Measurements from ENCODE around the gene ZNF213. TPM values are rescaled to one million over a fixed set of nuclear protein-coding genes. Genes with fewer than 3 reads are reported as not detected.

ZNF213 gene
- total RNA-seq, 1 donor from 2014 or later, result 13.4 TPM

- TF ChIP-seq, protein P1, sequence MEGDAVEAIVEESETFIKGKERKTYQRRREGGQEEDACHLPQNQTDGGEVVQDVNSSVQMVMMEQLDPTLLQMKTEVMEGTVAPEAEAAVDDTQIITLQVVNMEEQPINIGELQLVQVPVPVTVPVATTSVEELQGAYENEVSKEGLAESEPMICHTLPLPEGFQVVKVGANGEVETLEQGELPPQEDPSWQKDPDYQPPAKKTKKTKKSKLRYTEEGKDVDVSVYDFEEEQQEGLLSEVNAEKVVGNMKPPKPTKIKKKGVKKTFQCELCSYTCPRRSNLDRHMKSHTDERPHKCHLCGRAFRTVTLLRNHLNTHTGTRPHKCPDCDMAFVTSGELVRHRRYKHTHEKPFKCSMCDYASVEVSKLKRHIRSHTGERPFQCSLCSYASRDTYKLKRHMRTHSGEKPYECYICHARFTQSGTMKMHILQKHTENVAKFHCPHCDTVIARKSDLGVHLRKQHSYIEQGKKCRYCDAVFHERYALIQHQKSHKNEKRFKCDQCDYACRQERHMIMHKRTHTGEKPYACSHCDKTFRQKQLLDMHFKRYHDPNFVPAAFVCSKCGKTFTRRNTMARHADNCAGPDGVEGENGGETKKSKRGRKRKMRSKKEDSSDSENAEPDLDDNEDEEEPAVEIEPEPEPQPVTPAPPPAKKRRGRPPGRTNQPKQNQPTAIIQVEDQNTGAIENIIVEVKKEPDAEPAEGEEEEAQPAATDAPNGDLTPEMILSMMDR (IDR thresholded peaks at IDR 0.05), result peak; percentile 27
- Mint-ChIP-seq H3K4me1 (ENCODE audit: unreplicated experiment) (peaks cover 18% of the 10 kb centered on the region), H3K27me3 (ENCODE audit: unreplicated experiment) (no peaks in the 10 kb centered on the region), H3K27ac (ENCODE audit: unreplicated experiment) (peak overlapping the region; percentile 95), H3K36me3 (ENCODE audit: unreplicated experiment) (no peaks in the 10 kb centered on the region), H3K4me3 (ENCODE audit: unreplicated experiment) (peak overlapping the region; percentile 95), H3K9me3 (ENCODE audit: unreplicated experiment) (no peaks in the 10 kb centered on the region)
- DNase-seq (ENCODE audit: extremely low spot score, unreplicated experiment), result peak; percentile 98
Measured at GRCh38 chr16:3123986-3124886, 10.6 kb upstream of the ZNF213 start.

DNA sequence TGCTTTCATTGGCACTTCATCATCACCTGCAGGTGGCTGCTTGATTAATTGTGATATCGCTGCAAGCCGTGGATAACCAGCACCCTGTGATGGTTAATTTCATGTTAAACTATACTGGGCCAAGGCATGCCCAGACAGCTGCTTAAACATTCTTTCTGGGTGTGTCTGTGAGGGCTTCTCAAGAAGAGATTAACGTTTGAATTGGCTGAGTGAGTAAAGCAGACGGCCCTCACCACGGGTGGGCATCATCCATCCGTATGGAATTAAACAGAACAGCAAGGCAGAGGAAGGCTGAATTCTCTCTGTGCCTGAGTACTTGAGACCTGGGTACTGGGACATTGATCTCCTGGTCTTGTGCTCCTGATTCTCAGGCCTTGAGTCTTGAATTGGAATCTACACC, 7.1 kb upstream of the ZNF213 start:
- H3K4me3 Mint-ChIP-seq (ENCODE audit: unreplicated experiment), result no peak overlapping the region
- peaks cover 6% of the 10 kb centered on the region for H3K36me3 Mint-ChIP-seq (ENCODE audit: unreplicated experiment)
- no peaks in the 10 kb centered on the region for H3K27me3 Mint-ChIP-seq (ENCODE audit: unreplicated experiment)
- no peaks in the 10 kb centered on the region for H3K9me3 Mint-ChIP-seq (ENCODE audit: unreplicated experiment)
- peaks cover 28% of the 10 kb centered on the region for H3K4me1 Mint-ChIP-seq (ENCODE audit: unreplicated experiment)
- no peak overlapping the region for H3K27ac Mint-ChIP-seq (ENCODE audit: unreplicated experiment)
- DNase-seq (ENCODE audit: extremely low spot score, unreplicated experiment), result no peak
- TF ChIP-seq, protein P1 (IDR thresholded peaks at IDR 0.05), result no peak

GRCh38 chr16:3129137-3130131, 5.4 kb upstream of the ZNF213 start:
- Mint-ChIP-seq H3K4me3 (ENCODE audit: unreplicated experiment) (peak overlapping the region; percentile 51), H3K9me3 (ENCODE audit: unreplicated experiment) (no peaks in the 10 kb centered on the region), H3K27ac (ENCODE audit: unreplicated experiment) (peak overlapping the region; percentile 79), H3K27me3 (ENCODE audit: unreplicated experiment) (no peaks in the 10 kb centered on the region), H3K4me1 (ENCODE audit: unreplicated experiment) (peaks cover 33% of the 10 kb centered on the region), H3K36me3 (ENCODE audit: unreplicated experiment) (peaks cover 6% of the 10 kb centered on the region)
- TF ChIP-seq, protein P1 (IDR thresholded peaks at IDR 0.05), result peak; percentile 87
- no peak for DNase-seq (ENCODE audit: extremely low spot score, unreplicated experiment)

GRCh38 chr16:3131755-3132377, 3.0 kb upstream of the ZNF213 start:
- Mint-ChIP-seq H3K4me1 (ENCODE audit: unreplicated experiment) (peaks cover 33% of the 10 kb centered on the region), H3K27me3 (ENCODE audit: unreplicated experiment) (no peaks in the 10 kb centered on the region), H3K9me3 (ENCODE audit: unreplicated experiment) (no peaks in the 10 kb centered on the region), H3K36me3 (ENCODE audit: unreplicated experiment) (peaks cover 6% of the 10 kb centered on the region), H3K4me3 (ENCODE audit: unreplicated experiment) (peak overlapping the region; percentile 32), H3K27ac (ENCODE audit: unreplicated experiment) (no peak overlapping the region)
- TF ChIP-seq, protein P1 (IDR thresholded peaks at IDR 0.05), result peak; percentile 55
- no peak for DNase-seq (ENCODE audit: extremely low spot score, unreplicated experiment)
